HUDEP-2 (cell line): Measurements from ENCODE around the gene NAE1.

Source experiments
- DNase-seq, 76 experiments: peaks; one replicate each; lab custom pipeline; 2025; ENCODE audit not compliant: unreplicated experiment in 76 of 76; lab: John Stamatoyannopoulos, UW

Gene NAE1

DNA sequence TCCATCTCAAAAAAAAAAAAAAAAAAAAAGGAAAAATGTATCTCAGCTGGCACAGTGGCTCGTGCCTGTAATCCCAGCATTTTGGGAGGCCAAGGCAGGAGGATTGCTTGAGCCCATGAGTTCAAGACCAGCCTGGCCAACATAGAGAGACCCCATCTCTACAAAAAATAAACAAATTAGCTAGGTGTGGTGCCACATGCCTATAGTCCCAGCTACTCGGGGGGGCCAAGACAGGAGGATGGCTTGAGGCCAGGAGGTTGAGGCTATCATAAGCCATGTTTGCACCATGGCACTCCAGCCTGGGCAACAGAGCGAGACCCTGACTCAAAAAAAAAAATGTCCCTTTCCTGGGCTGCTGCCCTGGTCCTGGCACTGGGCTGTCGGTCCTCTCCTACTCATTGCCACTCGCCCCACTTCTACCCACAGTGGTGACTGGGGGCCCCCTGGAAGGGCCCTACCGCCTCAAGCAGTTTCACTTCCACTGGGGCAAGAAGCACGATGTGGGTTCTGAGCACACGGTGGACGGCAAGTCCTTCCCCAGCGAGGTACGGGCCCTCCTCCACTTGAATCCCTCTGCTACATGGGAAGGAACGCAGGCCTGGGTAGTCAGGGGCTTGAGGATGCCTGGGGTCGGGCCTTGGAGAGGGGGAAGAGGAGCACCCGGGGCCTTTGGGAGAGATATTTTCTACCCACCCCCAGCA lies 19.5 kb upstream of the NAE1 start:
- DNase-seq = no peak

DNA sequence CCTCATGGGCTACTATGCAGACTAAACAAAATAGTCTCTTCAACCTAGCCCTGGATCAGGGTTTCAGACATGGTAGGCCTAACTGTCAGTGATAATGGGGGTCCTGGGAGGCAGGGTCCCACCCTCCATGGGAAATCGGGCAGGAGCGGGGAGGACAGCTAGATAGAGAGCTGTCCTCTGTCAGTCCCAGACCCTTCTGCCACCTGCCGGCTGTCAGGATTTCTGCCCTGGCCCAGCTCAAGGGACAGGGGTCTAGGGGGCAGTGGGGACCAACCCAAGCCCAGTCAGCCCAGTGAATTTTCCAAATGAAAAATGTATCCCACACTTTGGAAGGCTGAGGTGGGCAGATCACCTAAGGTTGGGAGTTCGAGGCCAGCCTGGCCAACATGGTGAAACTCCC lies 18.8 kb upstream of the NAE1 start:
- DNase-seq = no peak

DNA sequence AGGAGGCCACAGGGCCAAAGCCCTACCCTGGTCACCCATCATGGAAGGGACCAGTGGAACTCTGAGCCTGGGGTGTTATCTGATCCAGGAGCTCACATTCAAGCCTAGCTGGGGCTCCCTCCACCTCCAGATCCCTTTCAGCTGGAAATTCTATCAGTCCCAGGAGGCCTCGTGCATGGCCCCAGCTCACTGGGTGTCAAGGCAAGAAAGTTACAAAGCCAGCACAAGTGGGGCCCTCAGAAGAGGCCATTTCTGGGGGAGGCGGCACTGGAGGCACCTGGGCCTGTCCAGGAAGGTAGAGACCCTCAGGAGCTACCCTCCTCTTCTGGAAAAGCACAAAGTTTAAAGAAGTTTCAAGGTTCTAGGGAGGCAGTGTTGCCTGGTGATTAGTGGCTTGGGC lies 18.2 kb upstream of the NAE1 start:
- DNase-seq = no peak

DNA sequence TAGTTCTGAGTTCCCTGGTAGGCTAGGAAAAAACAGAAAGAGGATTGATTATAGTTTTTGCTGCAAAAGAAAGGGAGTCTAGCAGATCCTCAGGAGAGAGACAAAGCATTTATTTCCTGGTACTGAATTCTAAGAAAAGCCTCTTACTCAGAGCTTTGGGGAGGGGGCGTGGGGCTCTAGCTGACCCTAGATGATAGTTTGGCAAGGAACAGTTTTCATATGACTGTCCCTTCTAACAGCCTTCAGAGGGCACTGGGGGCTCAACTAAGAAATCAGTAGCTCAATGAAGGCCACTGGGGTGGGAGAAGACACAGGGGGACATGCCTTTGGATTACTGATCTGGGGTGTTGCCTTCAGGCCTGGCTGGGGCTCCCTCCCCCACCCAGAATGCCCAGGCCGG lies 17.4 kb upstream of the NAE1 start:
- no peak for DNase-seq

DNA sequence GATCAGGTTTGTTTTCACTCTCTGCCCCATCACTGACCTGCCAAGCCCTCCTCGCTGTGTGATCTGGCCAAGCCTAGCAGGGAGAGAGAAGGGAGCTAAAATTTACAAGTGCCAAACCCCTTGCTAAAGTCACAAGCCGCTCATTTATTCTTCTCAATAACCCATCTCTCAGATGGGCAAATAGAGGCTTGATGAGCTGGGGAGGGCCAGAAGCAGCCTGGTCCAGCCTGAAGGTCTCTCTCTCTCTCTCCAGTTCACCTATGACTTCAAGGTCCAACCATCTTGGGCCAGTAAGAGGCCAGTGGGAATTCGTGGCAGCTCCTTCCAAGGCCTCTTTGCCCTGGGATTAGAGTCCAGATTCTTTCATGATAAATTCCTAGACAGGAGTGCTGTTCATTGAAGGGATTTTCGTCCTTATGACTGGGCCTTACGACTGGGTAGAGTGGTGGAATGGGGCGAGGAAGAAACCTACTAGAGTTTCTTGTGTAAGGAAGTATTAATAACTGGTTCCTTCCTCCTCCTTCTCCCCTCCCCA lies 16.8 kb upstream of the NAE1 start:
- no peak for DNase-seq

DNA sequence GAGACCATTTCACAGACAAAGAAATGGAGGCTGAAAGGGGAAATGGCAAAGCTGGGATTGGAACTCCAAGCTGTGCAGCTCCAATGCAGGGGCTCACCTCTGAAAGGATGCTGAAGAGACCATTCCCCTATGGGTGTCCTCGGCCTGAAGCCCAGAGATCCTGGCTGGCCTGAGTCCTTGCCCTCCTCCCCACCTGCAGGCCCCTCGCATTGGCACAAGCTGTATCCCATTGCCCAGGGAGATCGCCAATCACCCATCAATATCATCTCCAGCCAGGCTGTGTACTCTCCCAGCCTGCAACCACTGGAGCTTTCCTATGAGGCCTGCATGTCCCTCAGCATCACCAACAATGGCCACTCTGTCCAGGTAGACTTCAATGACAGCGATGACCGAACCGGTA lies 16.1 kb upstream of the NAE1 start:
- no peak for DNase-seq

DNA sequence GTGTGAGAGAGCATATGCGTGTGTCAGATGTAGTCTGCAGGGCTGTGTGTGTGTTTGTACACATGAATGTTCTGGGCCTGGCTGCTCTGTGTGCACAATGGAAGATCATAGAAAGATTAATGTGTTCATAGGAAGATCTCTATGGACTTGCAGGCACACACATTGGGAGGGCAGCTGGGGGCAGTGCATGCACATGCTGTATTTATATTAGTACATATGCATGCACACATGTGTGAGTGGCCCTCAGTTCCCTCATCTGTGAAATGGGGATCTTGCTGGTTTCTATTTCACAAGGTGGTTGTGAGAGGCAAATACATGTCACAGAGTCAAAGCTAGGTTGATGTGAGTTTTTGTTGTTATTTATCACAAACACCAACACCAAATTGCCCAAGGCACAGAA lies 15.5 kb upstream of the NAE1 start:
- DNase-seq = no peak

DNA sequence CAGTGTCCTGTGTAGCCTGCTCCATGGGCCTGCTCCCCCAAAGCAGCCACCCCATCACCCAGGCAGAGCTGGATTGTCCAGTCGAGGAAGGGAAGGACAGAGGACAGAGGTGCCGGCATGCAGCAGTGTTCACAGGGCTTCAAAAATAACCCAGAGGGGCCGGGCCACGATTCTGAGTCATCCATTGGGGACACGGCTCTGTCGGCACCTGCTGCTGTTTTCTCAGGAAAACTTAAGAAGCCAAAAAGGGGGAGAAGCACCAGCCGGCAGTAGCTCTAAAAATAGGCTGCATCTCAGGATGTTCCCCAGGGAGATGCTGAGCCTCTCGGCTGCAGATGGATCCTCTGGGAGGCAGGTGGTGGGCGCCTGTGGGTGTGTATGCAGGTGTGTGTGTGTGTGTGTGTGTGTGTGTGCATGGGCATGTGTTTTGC lies 15.0 kb upstream of the NAE1 start:
- no peak for DNase-seq

DNA sequence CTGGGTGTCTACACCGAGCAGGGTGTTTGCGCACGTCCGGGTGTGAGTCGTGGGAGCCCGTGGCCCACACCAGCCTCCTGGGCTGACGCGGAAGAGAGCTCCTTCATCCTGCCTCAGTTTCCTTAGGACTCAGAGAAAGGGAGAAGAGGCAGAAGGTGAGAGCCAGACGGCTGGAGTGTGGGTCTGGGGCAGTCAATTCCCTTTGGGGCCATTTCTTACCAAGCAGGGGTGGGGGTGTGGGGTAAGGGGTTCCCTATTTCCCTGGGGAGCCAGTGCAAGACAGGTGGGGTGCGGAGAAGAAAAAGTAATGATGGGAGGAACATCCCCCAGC lies 14.3 kb upstream of the NAE1 start:
- no peak for DNase-seq

DNA sequence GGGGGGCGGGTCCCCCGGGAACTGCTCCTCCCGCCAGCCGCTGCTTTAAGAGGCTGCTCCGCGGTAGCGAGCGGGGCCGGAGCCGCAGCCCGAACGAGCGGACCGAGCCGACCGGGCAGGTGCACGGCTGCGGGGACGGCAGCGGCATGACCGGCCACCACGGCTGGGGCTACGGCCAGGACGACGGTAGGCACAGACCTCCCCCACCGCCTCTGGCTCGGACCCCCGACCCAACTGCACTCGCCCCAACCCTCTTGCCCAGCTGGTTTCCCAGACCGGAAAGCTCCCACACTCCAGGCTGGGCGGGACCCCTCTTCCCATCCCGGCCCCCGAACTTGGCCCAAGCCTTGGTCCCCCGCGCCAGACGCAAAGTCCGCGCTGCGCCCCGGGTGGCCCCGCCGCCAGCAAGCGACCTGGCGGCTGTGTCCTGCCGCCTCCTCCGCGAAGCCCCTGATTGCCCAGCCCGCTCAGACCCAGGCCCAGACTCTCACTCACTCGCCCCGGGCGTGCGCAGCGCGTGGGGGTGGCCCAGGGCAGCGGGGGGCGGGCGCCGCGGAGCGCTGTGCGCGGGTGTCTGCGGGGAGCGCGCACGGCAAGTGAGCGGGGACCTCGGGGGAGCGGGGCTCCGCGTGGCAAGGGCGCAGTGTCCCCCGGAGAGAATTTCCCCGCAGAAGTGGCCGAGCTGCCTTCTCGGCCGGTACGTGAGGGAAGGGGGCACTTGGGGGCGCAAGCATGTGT lies 13.7 kb upstream of the NAE1 start, which contains the start of gene CA7:
Gene CA7, plus strand, starts transcription at position 73 of the 738 bp plus-strand sequence. Its CDS starts 74 bp downstream, at position 147.
- no peak for DNase-seq

DNA sequence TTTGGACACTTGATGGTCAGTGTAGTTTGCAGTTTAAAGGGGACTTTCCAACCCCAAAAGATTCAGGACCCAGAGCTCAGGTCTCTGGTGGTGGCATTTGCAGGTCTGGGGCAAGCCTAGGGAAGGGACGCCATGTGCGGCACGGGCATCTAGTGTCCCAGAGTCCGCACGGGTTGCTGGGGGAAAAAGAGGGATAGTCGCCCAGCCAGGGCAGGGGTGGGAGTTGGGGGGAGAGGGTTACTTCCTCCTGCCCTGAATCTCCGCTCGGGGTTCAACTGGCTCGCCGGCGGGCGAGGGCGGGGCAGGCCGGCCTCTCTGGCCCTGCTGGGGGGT lies 13.2 kb upstream of the NAE1 start:
- no peak for DNase-seq

DNA sequence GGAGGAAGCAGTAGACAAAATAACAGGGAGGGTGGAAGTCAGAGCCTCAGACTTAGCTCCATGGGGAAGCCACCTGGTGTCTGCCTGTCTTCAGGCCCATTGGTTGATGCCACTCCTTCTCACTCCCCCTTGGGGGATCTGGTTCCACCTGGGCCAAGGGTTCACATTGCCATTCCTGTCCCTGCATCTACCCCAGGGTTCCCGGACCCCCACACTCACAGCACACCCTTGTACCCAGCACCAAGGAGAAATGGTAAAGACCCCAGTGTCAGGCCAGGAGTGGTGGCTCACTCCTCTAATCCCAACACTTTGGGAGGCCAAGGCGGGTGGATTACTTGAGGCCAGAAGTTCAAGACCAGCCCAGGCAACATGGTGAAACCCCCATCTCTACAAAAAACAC lies 12.4 kb upstream of the NAE1 start:
- no peak for DNase-seq

DNA sequence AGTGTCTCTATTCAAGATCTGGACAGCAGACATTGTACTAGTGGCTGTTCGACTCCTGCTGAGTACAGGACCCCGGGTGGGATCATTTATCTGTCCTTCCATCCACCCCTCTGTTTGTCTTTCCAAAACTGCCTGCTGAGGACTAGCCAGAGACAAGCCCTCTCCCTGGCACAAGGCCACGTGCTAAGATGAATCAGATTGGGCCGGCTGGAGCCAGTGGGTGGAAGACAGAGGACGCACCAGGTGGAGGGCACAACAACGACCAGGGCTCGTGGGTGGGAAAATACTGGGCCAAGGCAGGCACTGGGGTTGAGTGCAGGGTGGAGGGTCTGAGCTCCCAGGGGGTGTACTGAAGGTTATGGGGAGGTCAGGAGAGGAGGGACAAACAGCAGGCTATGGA lies 12.0 kb upstream of the NAE1 start:
- peak in 60 of 76 experiments; percentile 4 to 72 (median 38) for DNase-seq

DNA sequence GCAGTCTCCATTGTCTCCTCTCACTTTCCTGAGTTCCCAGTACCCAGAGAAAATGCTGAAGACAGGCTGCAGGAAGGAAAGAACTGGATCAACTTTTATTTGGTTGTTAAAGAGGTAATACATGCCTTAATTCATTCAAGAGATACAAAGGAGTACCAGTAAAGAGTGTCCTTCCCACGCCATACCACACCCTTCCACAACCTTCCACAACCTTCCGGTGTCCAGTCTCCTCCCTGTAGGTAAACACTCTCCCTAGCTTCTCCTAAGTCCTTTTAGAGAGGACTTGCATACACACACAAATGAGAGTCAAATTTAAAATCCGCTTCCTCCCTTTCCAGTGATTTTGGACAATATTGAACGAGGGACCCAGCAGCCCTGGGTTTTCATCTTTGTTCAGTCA lies 10.6 kb upstream of the NAE1 start:
- DNase-seq = no peak

DNA sequence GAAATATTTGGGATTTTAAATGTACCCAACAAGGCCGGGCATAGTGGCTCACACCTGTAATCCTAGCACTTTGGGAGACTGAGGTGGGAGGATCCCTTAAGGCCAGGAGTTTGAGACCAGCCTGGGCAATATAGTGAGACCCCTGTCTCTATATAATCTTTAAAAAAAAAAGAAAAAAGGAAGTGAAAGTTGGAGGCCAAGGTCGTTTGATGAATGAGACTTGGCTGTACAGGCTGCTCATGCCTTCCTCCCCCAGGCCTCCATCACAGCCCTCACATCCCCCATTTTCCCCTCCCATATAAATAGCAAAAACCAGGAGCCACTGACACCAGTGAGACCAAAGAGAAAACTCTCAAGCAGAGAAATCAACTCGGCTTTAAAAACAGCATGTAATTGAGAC lies 10.1 kb upstream of the NAE1 start:
- no peak for DNase-seq

DNA sequence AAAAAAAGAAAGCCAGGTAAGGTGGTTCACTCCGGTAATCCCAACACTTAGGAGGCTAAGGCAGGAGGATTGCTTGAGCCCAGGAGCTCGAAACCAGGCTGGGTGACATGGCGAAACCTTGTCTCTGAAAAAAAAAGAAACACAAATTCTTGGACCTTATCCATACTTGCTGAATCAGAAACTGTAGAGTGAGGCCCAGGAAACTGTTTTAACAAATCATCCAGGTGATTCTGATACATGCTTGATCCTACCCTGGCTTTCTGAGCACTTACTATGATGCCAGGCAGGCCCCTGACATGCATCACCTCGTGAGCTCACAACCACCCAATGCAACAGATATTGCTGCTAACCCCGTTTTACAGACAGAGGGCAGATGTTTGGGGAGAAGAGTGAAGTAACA lies 4.0 kb upstream of the NAE1 start:
- DNase-seq = no peak

DNA sequence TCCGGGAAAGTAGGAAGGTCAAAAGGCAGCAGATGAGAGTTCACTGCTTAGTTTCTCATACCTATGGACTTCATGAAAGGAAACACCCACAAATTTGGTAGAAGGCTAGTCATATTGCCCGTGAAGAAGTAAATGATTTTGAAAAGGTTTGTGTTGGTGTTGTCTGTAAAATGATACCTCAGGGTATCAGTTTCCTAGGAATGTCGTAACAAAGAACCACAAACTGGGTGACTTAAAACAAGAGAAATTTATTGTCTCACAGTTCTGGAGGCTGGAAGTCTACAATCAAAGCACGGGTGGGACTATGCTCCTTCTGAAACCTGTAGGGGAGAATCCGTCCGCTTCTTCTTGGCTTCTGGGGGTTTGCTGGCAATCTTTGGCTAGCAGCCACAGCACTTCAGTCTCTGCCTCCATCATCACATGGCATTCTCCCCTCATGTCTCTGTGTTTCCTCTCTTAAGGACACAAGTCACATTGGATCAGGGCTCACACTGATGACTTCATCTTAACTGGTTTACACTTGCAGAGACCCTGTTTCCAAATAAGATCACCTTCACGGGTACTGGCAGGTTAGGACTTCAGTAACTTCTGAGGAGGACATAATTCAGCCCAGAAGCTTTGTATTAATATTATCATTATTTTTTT lies 2.0 kb upstream of the NAE1 start:
- no peak for DNase-seq

DNA sequence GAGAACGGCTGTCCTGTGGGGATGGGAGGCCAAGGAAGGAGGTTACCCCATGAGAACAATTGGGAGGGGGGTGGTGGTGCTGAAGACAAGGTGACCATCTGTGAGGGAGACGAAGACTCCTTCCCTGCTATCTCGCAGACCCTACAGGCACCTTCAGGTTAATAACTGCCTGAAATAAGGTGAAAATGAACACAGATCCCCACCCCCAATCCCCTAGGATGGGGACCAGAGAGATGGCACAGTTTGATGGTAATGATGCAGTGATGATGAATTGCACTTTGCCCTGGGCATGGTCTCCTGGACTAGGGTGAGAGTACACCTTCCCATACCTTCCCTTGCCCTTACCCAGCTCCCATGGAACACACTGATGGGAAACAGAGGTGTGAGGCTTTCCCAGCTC lies 1.4 kb upstream of the NAE1 start:
- no peak for DNase-seq

DNA sequence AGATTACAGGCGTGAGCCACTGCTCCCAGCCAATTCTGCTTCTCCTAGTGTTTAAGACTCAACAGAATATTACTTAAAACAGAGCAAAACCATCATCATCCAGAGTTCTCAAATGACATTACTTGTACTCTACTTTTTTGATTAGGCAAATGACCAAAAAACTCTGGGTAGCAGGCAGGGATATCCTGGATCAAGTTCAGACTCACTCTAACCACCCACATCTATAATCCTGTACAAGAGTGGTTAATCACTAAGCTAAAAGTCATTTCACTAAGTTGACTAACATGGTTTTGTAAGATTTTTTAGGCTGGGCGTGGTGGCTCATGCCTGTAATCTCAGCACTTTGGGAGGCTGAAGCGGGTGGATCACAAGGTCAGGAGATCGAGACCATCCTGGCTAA lies 6.8 kb downstream of the NAE1 start:
- no peak for DNase-seq

DNA sequence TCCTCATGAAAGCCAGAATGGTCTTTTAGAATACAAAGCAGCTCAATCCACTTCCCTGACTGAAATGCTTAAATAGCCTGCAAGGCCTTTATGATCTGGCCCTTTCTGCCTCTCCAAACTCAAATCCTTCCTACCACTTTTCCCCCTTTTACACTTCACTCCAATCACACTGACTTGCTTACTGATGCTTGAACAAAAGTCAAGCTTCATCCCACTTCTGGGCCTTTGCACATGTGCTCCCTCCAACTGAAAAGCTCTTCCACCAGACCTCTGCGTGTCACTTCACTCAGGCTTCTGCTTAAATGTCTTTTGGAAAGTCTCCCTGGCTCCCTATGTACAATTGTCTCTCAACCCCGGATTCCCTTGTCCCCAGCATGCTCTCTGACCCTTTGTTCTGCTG lies 16.0 kb downstream of the NAE1 start:
- DNase-seq = no peak

DNA sequence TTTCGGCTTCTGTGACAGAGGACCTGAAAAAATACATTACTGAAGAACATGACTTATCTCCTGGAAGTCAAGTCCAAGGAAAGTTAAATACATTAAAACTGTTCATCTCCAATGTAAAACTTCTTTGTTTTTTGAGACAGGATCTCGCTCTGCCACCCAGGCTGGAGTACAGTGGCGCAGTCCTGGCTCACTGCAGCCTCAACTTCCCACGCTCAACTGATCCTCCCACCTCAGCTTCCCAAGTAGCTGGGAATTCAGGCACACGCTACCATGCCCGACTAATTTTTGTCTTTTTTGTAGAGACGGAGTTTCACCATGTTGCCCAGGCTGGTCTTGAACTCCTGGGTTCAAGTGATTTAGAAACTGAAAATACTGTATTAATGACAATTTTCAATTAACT lies 19.7 kb downstream of the NAE1 start:
- no peak for DNase-seq

DNA sequence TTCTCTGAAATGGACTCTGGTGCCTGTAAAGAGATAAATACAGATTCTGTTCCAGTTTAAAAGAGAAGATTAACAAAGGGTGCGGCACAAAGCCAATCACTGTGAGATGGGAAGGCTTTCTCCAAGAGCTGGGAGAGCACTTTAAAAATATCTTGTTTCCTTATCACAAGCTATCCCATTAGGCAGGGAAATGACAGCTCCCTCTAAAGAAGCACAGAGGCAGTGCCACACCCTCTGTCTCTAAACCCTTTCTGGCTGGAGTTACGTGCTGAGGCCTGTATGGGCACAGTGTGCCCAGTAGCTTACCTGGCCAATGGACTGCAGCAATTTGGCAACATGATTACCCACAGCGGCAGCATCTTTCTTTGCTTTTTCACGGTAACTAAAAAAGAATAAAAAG lies 20.4 kb downstream of the NAE1 start:
- no peak for DNase-seq
